Bronchial smooth muscle cell (primary cell): ENCODE data around the gene COL4A5. TPM values are rescaled to one million over a fixed set of nuclear protein-coding genes. Genes with fewer than 3 reads are reported as not detected.

Experiments
- total RNA-seq: library from RNA; depleted of rRNA; stranded (reverse); fragments of >200 nt; gene quantifications from 2 replicates; pipeline ENCODE4 v1.2.1, GENCODE V29; 2014

The COL4A5 gene
- total RNA-seq: 8.9 and 27.0 TPM in 2 replicates

GRCh38 chrX:108439426-108439942, at the start of gene COL4A5:
COL4A5 (plus strand) TSS chrX:108439838; CDS start chrX:108440126, 288 bp downstream.

GRCh38 chrX:108438110-108438623, 1.5 kb upstream of the COL4A5 start, which contains the start of gene COL4A6:
COL4A6 (minus strand) TSS chrX:108438422; CDS start chrX:108438196, 226 bp downstream.

GRCh38 chrX:108736509-108737479, 297.2 kb downstream of the COL4A5 start, which contains the start of gene IRS4:
IRS4 (minus strand) TSS chrX:108736563.

Other genes starting within 250 kb of the COL4A5 start
- gene COL4A6, start 1.4 kb upstream of the COL4A5 start, total RNA-seq: 0.09 and 1.1 TPM in 2 replicates